ENCODE measurements around the gene DLEU7. TPM values are rescaled to one million over a fixed set of nuclear protein-coding genes. Genes with fewer than 3 reads are reported as not detected.

Gene DLEU7
- total and polyA plus RNA-seq, 10 of the 15 experiments (the other 5 are each of a cell fraction or from before 2014, with no cell fraction given) = not detected

DNA sequence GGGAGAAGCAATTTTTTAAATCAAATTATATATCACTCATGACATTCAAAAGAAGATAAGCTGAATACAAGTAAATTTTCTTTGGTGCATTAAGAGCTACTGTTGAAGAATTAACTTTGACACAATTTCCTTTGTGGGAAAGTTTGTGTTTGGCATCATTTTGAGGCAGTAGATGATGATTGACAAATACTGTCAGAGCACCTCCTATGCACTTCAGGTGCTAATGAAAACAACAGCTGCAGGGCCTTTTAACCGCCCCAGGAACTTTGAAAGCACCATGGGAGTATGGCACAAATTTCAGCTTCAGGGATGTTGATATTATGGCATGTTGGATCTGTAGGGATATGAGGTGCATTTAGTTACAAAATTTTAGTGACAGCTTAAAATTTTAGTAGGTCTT lies 21.0 kb upstream of the DLEU7 start:
- no peaks in the 10 kb centered on the region for H4K20me1 ChIP-seq (ENCODE audit: control insufficient read depth, insufficient read depth)
- no peaks in the 10 kb centered on the region for H3K79me2 ChIP-seq (ENCODE audit: control insufficient read depth, insufficient read depth, low read length)
- H3K4me2 ChIP-seq (ENCODE audit: control insufficient read depth, insufficient read depth) = no peak overlapping the region
- ChIA-PET CTCF (no interaction called here), RAD21 (ENCODE audit: unreplicated experiment) (interaction anchor here (0.6 kb wide), 1 partner anchor 11 kb away, joined by 3 read pairs; no protein-coding TSS in a partner anchor), SMC1A (ENCODE audit: uncharacterized antibody, unreplicated experiment) (interaction anchor here (0.9 to 1.5 kb wide), 5 partner anchors 10 to 27 kb away, joined by 3 to 6 read pairs (median 5); no protein-coding TSS in a partner anchor), POLR2A (no interaction called here)
- no peaks in the 10 kb centered on the region for H3K4me1 ChIP-seq (ENCODE audit: control insufficient read depth, insufficient read depth, low read length)
- in situ Hi-C loops (cut with MboI) (no loop called here), intact Hi-C loops (cut with micrococcal nuclease; ENCODE audit: unreplicated experiment) (no loop called here)
- BruUV-seq (replicated peaks) = no TSS peak
- 100% methylated on average over 1 of the region's 1 CpG for WGBS (ENCODE audit: insufficient coverage, insufficient replicate concordance, low lambda C conversion rate, missing lambda C conversion rate)
- no peak overlapping the region for H3K27ac ChIP-seq (ENCODE audit: control insufficient read depth, insufficient read depth)
- H3K27me3 ChIP-seq (replicated peaks in 1 of 2; ENCODE audit: control insufficient read depth in 2 of 2, insufficient read depth in 2 of 2, low read length in 1 of 2) = no peaks in the 10 kb centered on the region
- H2AFZ ChIP-seq (ENCODE audit: control insufficient read depth, low read depth, low read length) = no peak overlapping the region
- ATAC-seq (no peak), DNase-seq (ENCODE audit: low read depth, low spot score) (no peak), FAIRE-seq (no peak)
- no peak overlapping the region for H3K9ac ChIP-seq (ENCODE audit: control insufficient read depth, insufficient read depth, low read length)
- no peak overlapping the region for H3K4me3 ChIP-seq
- peaks cover 2% of the 10 kb centered on the region; the same call in 2 of the 3 replicates for H3K9me3 ChIP-seq (replicated peaks; ENCODE audit: control insufficient read depth, insufficient read depth, low read length)
- H3K36me3 ChIP-seq (ENCODE audit: control insufficient read depth in 2 of 2, insufficient read depth in 2 of 2, low read length in 1 of 2) = no peaks in the 10 kb centered on the region
- TF ChIP-seq CREM (IDR thresholded peaks at IDR 0.05; ENCODE audit: low read depth) (no peak), PML (IDR thresholded peaks at IDR 0.05; ENCODE audit: low read length) (no peak), NR2C2 (IDR thresholded peaks at IDR 0.05; ENCODE audit: borderline replicate concordance, control insufficient read depth, insufficient read length, low read depth) (no peak), POLR2AphosphoS2 (IDR thresholded peaks at IDR 0.05; ENCODE audit: low read depth, low read length) (no peak), MYC (IDR thresholded peaks at IDR 0.05; ENCODE audit: insufficient read depth, insufficient read length, insufficient replicate concordance, low read length, severe bottlenecking) (no peak), PAX8 (IDR thresholded peaks at IDR 0.05) (no peak), FOXM1 (IDR thresholded peaks at IDR 0.05; ENCODE audit: low read depth, low read length) (no peak), KLF5 (IDR thresholded peaks at IDR 0.05; ENCODE audit: partially characterized antibody) (no peak), NKRF (conservative IDR thresholded peaks at IDR 0.05) (no peak), TCF12 (IDR thresholded peaks at IDR 0.05; ENCODE audit: low read depth, low read length) (no peak), SPI1 (IDR thresholded peaks at IDR 0.05; ENCODE audit: borderline replicate concordance, insufficient read depth, low read depth, low read length) (no peak), NR2C1 (IDR thresholded peaks at IDR 0.05) (no peak)
- TF ChIP-seq, protein P1, sequence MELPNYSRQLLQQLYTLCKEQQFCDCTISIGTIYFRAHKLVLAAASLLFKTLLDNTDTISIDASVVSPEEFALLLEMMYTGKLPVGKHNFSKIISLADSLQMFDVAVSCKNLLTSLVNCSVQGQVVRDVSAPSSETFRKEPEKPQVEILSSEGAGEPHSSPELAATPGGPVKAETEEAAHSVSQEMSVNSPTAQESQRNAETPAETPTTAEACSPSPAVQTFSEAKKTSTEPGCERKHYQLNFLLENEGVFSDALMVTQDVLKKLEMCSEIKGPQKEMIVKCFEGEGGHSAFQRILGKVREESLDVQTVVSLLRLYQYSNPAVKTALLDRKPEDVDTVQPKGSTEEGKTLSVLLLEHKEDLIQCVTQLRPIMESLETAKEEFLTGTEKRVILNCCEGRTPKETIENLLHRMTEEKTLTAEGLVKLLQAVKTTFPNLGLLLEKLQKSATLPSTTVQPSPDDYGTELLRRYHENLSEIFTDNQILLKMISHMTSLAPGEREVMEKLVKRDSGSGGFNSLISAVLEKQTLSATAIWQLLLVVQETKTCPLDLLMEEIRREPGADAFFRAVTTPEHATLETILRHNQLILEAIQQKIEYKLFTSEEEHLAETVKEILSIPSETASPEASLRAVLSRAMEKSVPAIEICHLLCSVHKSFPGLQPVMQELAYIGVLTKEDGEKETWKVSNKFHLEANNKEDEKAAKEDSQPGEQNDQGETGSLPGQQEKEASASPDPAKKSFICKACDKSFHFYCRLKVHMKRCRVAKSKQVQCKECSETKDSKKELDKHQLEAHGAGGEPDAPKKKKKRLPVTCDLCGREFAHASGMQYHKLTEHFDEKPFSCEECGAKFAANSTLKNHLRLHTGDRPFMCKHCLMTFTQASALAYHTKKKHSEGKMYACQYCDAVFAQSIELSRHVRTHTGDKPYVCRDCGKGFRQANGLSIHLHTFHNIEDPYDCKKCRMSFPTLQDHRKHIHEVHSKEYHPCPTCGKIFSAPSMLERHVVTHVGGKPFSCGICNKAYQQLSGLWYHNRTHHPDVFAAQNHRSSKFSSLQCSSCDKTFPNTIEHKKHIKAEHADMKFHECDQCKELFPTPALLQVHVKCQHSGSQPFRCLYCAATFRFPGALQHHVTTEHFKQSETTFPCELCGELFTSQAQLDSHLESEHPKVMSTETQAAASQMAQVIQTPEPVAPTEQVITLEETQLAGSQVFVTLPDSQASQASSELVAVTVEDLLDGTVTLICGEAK (IDR thresholded peaks at IDR 0.05; ENCODE audit: borderline replicate concordance) = no peak
- TF ChIP-seq, protein P2, sequence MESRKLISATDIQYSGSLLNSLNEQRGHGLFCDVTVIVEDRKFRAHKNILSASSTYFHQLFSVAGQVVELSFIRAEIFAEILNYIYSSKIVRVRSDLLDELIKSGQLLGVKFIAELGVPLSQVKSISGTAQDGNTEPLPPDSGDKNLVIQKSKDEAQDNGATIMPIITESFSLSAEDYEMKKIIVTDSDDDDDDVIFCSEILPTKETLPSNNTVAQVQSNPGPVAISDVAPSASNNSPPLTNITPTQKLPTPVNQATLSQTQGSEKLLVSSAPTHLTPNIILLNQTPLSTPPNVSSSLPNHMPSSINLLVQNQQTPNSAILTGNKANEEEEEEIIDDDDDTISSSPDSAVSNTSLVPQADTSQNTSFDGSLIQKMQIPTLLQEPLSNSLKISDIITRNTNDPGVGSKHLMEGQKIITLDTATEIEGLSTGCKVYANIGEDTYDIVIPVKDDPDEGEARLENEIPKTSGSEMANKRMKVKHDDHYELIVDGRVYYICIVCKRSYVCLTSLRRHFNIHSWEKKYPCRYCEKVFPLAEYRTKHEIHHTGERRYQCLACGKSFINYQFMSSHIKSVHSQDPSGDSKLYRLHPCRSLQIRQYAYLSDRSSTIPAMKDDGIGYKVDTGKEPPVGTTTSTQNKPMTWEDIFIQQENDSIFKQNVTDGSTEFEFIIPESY (IDR thresholded peaks at IDR 0.05) = no peak

Data from GM12878 (cell line).